ENCODE measurements around the gene CAB39L.

CAB39L gene

GRCh38 chr13:49441312-49441711 lies 2.6 kb downstream of the CAB39L start:
- DNase-seq (ENCODE audit: low spot score): no peak

GRCh38 chr13:49439609-49440008 lies 4.3 kb downstream of the CAB39L start:
- DNase-seq (ENCODE audit: low spot score): no peak

- no peak for DNase-seq (ENCODE audit: low spot score)
Observed at GRCh38 chr13:49437705-49438104, 6.2 kb downstream of the CAB39L start.

DNA sequence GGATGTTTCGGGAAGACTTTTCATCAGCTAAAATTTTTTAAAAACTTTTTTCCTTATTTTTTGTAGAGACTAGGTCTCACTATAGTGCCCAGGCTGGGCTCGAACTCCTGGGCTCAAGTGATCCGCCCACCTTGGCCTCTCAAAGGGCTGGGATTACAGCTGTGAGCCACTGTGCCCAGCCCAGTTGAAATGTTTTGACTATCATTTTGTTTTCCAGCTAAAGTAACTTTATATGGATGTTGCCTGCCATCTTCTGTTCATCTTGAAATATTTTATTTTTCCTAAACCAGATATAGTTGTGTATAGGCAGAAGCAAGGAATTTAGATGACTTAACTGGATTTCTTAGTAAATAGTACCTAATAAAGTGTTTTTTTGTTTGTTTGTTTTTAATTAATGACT lies 7.0 kb downstream of the CAB39L start:
- DNase-seq (ENCODE audit: low spot score): peak; percentile 17

DNA sequence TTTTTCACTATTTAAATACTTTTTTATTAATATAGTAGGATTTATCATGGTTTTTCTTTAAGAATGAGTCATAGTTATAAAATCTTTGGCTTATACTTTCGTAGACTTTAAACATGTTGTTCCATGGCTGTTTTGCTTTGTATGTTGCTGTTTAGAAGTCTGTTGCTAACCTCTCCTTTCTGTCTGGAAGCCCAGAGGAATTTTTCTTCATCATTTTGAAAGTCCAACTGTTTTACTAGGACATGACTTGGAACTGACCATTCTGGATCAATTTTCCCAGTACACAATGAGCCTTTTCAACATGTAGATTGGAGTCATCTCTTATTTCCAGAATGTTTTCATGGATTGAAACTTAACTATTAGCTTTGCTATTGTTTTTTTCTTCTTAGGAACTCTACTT lies 7.9 kb downstream of the CAB39L start:
- DNase-seq (ENCODE audit: low spot score): peak; percentile 18

GRCh38 chr13:49429121-49429520 lies 14.7 kb downstream of the CAB39L start:
- DNase-seq (ENCODE audit: low spot score): no peak

GRCh38 chr13:49428041-49428763 lies 15.7 kb downstream of the CAB39L start:
- no peak for DNase-seq (ENCODE audit: low spot score)

DNA sequence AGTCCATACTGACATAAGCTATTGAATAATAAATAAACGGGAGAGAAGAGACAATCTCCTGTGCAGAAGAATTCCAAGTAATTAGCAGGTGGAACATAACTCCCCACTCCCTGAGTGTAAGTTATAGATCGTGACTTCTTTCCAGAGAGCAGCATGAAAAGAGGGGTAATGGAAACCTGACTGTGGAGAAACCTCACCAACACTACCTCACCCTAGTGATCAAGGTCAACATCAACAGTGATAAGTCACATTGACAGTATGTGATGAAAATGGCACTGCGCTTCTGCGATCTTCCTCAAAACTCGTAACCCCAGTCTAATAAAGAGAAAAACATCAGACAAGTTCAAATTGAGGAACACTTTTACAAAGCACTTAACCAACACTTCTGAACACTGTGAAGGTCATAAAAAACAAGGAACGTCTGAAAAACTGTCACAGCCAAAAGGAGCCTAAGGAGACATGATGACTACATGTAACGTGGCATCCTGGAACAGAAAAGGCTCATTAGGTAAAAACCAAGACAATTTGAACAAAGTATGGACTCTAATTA lies 19.8 kb downstream of the CAB39L start:
- no peak for DNase-seq (ENCODE audit: low spot score)

- no peak for DNase-seq (ENCODE audit: low spot score)
Observed at GRCh38 chr13:49421391-49421790, 22.5 kb downstream of the CAB39L start.

DNA sequence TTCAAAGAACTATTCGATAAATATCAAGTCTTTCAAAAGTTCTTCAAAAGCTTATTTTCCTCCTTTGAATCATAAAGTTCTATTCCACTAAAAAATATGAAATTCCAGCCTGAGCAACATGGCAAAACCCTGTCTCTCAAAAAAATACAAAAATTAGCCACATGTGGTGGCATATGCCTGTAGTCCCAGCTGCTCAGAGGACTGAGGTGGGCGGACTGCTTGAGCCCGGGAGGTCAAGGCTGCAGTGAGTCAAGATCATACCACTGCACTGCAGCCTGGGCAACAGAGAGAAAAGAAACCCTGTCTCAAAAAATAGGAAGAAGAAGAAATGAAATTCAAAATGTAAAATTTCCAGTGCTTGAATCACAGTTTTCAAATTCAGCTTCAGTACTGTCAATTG lies 24.6 kb downstream of the CAB39L start:
- no peak for DNase-seq (ENCODE audit: low spot score)

DNA sequence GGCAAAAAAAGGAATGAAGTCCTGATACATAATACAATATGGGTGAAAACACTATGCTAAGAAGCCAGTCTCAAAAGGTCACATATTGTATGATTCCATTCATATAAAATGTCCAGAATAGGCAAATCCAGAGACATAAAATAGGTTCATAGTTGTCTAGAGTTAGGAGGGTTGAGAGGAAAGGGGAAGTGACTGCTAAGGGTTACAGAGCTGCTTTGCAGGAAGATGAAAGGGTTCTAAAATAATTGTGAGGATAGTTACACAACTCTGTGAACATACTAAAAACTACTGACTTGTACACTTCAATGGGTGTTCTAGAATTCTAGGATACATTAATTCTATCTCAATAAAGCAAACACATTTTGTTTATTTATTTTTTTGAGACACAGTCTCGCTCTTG lies 25.7 kb downstream of the CAB39L start:
- DNase-seq (ENCODE audit: low spot score): no peak

GRCh38 chr13:49417161-49417560 lies 26.7 kb downstream of the CAB39L start:
- no peak for DNase-seq (ENCODE audit: low spot score)

DNA sequence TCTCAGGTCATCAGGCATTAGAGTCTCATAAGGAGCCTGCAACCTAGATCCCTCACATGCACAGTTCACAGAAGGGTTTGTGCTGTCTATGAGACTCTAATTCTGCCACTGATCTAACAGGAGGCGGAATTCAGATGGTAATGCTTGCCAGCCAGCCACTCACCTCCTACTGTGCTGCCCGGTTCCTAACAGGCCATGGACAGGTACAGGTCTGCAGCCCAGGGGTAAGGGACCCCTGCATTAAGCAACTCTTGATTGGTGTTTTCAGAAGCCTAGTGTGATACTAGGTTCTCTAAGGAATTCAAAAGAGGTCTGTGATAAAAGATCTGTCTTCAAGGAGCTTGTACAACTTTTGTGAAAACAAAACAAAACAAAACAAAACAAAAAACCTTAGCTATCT lies 31.1 kb downstream of the CAB39L start:
- no peak for DNase-seq (ENCODE audit: low spot score)

DNA sequence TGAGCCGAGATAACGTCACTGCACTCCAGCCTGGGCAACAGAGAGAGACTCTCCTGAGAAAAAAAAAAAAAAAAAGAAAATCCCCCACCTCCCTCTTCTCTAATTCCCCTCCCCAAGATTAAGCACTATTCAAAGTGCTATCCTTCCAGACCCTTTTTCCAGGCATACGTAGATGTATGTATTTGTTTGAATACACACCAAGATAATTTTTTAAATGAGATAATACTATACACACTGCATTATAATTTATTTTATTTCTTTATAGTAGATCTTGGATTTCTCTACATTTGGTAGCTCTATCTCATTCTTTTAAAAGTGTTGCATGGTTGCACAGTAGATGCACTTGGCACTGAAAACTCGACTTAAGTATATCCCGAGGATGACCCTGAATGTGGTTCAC lies 32.5 kb downstream of the CAB39L start:
- DNase-seq (ENCODE audit: low spot score): no peak

- DNase-seq (ENCODE audit: low spot score): no peak
Observed at GRCh38 chr13:49410477-49410876, 33.4 kb downstream of the CAB39L start.

DNA sequence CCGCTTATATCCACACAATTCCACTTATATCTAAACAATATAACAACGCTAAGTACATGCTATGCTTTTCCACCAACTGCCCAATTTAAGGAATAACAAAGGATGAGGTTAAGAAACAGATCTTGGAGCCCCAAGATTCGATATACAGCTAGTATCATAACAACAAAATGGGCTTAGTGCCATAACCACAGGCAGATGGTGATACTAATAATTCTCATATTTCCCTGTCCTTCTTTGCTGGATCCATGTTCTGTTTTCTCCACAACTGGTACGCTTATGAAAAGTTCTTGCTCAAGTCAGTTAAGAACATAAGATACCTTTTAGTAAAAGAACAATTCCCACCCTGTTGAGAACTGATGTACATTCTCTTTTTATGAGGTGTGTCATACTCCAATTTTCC lies 33.9 kb downstream of the CAB39L start:
- DNase-seq (ENCODE audit: low spot score): no peak

DNA sequence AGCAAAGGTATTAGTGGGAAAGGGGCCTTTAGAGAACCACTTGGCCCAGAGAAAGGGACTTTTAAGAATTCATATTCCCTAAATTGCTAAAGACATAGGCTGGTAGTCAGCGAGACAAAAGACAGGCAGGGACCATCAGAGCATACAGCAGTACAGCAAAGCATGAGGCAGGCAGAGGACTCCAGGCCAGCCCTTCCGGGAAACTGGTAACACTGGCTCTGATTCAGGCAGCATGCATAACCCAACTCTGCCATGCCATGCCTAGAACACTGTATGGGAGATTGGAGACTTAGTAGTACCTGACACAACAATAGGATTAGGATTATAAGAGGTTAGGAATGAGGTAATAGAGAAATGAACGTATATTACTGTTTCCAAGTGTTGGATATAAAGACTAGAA lies 34.9 kb downstream of the CAB39L start:
- DNase-seq (ENCODE audit: low spot score): no peak

DNA sequence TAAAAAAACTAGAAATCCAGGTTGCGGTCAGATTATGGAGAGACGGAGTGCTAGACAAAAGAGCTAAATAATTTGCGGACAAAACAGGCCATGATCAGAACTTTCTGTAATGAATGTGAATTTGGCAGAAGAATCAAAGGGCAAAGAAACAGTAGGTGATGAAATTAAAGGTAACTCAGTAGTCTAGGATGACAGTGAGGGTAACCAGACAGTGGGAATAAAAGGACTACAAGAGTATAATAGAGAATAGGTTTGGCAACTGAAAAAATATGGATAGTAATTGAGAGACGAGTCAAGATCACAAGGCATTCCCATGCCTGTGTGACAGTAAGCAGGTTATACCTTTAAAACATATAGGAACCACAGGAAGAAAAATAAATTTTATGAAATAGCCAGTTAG lies 35.9 kb downstream of the CAB39L start:
- DNase-seq (ENCODE audit: low spot score): no peak

- no peak for DNase-seq (ENCODE audit: low spot score)
Observed at GRCh38 chr13:49407068-49407467, 36.8 kb downstream of the CAB39L start.

GRCh38 chr13:49404703-49405020 lies 39.2 kb downstream of the CAB39L start:
- no peak for DNase-seq (ENCODE audit: low spot score)

DNA sequence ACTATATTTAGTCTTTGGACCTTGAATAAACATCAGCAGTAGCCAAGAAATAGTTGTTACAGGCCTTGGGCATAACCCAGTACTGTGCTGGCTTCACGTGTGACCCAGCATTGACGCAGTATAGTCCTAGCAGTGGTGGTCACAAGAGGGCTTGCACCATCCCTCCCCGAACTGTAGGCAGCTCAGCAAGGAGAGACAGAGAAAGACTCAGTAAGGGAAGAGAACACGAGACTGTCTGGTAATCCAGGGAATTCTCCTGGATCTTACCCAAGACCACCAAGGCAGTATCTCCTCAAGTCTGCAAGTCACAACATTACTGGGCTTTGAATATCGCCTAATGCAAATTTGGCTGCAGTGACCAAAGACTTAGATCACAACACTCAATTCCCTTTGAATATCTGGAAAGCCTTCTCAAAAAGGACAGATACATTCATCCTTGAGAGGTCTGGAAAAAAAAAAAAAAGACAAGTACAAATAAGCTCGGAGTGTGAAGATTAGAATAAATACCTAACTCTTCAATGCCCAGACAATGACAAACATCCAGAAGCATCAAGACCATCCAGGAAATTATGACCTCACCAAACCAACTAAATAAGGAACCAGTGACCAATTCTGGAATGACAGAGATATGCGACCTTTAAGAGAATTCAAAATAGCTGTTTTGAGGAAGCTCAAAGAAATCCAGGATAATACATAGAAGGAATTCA lies 39.7 kb downstream of the CAB39L start:
- no peak for DNase-seq (ENCODE audit: low spot score)

- peak; percentile 19 for DNase-seq (ENCODE audit: low spot score)
Observed at GRCh38 chr13:49400755-49401659, 42.9 kb downstream of the CAB39L start.
